Osteocyte (in vitro differentiated cells): ENCODE data around the gene STAT4. TPM values are rescaled to one million over a fixed set of nuclear protein-coding genes. Genes with fewer than 3 reads are reported as not detected.

Experiments
- DNase-seq: peaks from one replicate; pipeline ENCODE4 v3.0.0; 2021; ENCODE audit warnings: mixed read lengths; ENCODE audit not compliant: unreplicated experiment; ENCODE audit errors: extremely low spot score
- H3K27ac Mint-ChIP-seq: one replicate; pipeline ENCODE4 v1.8.0; 2021; ENCODE audit warnings: mild to moderate bottlenecking, mixed read lengths; ENCODE audit not compliant: unreplicated experiment
- H3K27me3 Mint-ChIP-seq: one replicate; pipeline ENCODE4 v1.8.0; 2021; ENCODE audit warnings: mixed read lengths; ENCODE audit not compliant: unreplicated experiment
- H3K36me3 Mint-ChIP-seq: one replicate; pipeline ENCODE4 v1.8.0; 2021; ENCODE audit warnings: mixed read lengths; ENCODE audit not compliant: unreplicated experiment
- H3K4me1 Mint-ChIP-seq: one replicate; pipeline ENCODE4 v1.8.0; 2021; ENCODE audit warnings: mixed read lengths; ENCODE audit not compliant: unreplicated experiment
- H3K4me3 Mint-ChIP-seq: one replicate; pipeline ENCODE4 v1.8.0; 2021; ENCODE audit warnings: mild to moderate bottlenecking, moderate library complexity, mixed read lengths; ENCODE audit not compliant: unreplicated experiment
- H3K9me3 Mint-ChIP-seq: one replicate; pipeline ENCODE4 v1.8.0; 2021; ENCODE audit warnings: mixed read lengths; ENCODE audit not compliant: unreplicated experiment
- CTCF ChIP-seq: fragments of 200-600 bp; sonication (generic); IDR thresholded peaks from 2 replicates; pipeline ENCODE4 v1.5.0; 2021; ENCODE audit warnings: antibody characterized with exemption, mild to moderate bottlenecking, moderate library complexity
- total RNA-seq: library from RNA; stranded (reverse); gene quantifications from 2 replicates; pipeline ENCODE4 v1.2.1, GENCODE V29; 2021

The STAT4 gene
- total RNA-seq, 1 donor from 2014 or later: 1.3 TPM

- no peak for TF ChIP-seq CTCF
- H3K27me3 Mint-ChIP-seq: no peaks in the 10 kb centered on the region
- no peak overlapping the region for H3K4me3 Mint-ChIP-seq
- no peaks in the 10 kb centered on the region for H3K9me3 Mint-ChIP-seq
- peaks cover 84% of the 10 kb centered on the region for H3K36me3 Mint-ChIP-seq
- peak overlapping the region; percentile 92 for H3K27ac Mint-ChIP-seq
- H3K4me1 Mint-ChIP-seq: peaks cover 24% of the 10 kb centered on the region
- no peak for DNase-seq
Observed at GRCh38 chr2:190981333-190981732, 169.5 kb downstream of the STAT4 start.

- peaks cover 82% of the 10 kb centered on the region for H3K36me3 Mint-ChIP-seq
- DNase-seq: no peak
- H3K4me1 Mint-ChIP-seq: peaks cover 24% of the 10 kb centered on the region
- no peaks in the 10 kb centered on the region for H3K9me3 Mint-ChIP-seq
- no peaks in the 10 kb centered on the region for H3K27me3 Mint-ChIP-seq
- H3K27ac Mint-ChIP-seq: peak overlapping the region; percentile 92
- no peak for TF ChIP-seq CTCF
- peak overlapping the region; percentile 57 for H3K4me3 Mint-ChIP-seq
Observed at GRCh38 chr2:190980630-190981209, 170.1 kb downstream of the STAT4 start.

- peak; percentile 23 for TF ChIP-seq CTCF
- H3K36me3 Mint-ChIP-seq: peaks cover 82% of the 10 kb centered on the region
- H3K27ac Mint-ChIP-seq: peak overlapping the region; percentile 92
- DNase-seq: peak; percentile 87
- H3K27me3 Mint-ChIP-seq: no peaks in the 10 kb centered on the region
- no peaks in the 10 kb centered on the region for H3K9me3 Mint-ChIP-seq
- peaks cover 24% of the 10 kb centered on the region for H3K4me1 Mint-ChIP-seq
- H3K4me3 Mint-ChIP-seq: peak overlapping the region; percentile 57
Observed at GRCh38 chr2:190979906-190980629, 170.7 kb downstream of the STAT4 start.

Other genes starting within 250 kb of the STAT4 start
- gene STAT1, start 136.8 kb downstream of the STAT4 start, total RNA-seq: 74.0 and 76.5 TPM in 2 replicates
- 83.9 and 91.1 TPM in 2 replicates for gene MYO1B, start 94.4 kb upstream of the STAT4 start, total RNA-seq